HG03565 (cell line): ENCODE measurements around the gene PPM1F.

Source experiments
- ATAC-seq: cut with Tn5 transposase; IDR thresholded peaks from one replicate; pipeline ENCODE4 v1.9.1; 2021; ENCODE audit warnings: mild to moderate bottlenecking, moderate library complexity; ENCODE audit not compliant: unreplicated experiment

The PPM1F gene

DNA sequence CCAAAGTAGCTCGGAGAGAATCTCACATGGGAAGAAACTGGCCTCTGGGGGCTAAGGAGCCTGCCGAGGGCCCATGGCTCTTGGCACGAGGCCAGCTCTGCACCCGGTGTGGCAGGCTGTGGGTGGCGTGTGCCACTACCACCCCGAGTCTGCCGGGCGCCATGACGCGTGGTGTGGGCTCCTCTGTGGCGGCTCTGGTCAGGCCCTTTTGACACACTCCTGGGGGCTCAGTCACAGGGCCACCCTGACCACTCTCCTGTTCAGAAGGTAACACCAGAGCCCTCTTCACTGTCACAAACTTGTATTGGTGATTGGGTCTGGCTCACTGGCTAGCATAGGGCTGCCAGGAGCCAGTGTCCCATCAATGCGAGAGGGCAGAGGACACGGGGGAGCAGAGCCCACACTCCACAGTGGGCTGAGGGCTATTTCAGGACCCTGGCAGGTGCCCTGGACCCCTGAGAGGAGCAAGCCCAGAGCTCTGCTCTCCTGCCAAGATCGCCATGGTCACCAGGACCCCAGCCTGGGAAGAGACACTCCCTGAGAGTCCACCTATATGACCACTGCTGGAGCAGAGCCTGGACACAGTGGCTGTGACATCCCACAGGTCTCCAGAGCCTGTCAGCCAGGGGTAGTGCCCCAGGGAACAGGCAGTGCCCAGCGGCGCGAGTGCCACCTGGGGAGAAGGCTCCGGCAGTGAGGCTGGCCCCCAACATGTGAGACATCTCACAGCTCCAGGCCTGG is 8.6 kb upstream of the PPM1F start:
- no peak for ATAC-seq

DNA sequence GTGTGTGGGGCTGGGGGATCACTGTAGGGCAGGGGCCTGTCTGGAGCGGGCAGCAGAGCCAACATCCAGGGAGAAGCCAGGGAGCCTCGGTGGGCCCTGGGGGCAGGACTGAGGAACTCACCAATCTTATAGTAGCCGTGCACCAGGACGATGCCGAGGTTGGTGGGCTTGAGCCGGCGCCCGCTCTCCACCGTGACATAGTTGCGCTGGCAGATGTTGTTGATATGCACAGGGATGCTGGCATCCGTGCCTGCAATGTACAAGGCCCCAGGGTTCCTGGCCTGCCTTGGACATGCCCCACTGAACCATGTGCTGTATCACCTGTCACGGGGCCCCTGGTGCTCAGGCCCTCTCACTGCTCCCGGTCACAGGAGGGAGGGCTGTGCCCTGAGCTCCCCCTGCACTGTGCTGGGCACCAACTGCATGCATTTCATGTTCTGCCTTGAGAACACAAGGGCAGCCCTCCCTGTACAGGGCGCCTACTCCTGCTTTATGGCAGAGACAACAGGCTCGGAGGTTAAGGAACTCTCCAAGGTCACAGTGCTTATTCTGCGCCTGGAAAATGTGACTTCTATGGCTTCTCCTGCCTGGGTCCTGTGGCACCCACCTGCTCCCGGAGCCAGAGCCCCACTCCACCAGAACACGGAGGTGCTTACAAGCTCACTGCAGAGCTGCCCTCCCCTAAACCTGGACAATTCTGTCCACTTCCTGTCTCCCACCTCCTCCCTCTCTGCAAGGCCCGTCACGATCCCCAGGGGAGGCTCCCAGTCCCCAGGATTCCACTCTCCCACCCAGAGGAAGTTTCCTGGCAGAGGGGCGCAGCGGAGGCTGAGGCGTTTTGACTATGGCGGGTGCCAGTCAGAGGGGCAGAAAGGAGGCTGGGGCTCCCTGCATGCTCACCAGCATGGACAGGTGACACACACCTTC is 7.8 kb upstream of the PPM1F start:
- no peak for ATAC-seq

DNA sequence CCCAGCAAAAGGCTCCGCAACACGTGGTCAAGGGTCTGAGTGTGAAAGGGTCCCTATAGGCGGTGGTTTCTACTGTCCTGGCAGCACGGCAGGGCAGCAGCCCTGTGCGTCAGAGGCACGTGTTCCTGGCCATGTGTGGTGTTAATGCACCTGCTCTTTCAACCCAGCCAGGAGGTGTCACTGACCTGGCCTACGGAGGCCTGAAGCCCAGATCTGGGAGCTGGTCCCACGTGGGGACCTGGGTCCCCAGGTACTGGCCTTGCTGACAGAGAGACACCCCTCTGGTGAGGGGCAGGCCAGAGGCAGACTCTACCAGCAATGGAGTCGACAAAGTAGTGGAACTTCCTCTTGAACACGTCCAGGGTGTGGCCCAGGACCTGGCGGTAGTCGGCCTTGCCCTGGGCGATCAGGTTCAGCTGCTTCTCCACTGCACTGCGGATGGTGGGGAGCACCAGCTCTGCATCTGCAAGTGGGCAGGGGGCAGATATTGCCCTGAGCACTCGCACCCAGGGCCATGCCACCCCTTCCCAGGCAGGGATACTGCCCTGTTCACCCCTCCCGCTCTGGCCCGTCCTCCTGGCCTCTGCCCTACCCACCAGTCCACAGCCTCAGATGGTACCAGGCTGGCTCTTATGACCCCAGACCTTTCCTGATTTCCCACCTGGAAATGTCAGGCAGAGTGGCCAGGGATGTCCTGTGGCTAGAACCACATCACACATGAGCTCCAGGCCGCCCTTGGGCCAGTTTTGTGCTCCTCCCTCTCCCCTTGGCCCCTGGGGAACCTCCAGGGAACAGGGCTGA is 6.8 kb upstream of the PPM1F start:
- ATAC-seq: no peak

DNA sequence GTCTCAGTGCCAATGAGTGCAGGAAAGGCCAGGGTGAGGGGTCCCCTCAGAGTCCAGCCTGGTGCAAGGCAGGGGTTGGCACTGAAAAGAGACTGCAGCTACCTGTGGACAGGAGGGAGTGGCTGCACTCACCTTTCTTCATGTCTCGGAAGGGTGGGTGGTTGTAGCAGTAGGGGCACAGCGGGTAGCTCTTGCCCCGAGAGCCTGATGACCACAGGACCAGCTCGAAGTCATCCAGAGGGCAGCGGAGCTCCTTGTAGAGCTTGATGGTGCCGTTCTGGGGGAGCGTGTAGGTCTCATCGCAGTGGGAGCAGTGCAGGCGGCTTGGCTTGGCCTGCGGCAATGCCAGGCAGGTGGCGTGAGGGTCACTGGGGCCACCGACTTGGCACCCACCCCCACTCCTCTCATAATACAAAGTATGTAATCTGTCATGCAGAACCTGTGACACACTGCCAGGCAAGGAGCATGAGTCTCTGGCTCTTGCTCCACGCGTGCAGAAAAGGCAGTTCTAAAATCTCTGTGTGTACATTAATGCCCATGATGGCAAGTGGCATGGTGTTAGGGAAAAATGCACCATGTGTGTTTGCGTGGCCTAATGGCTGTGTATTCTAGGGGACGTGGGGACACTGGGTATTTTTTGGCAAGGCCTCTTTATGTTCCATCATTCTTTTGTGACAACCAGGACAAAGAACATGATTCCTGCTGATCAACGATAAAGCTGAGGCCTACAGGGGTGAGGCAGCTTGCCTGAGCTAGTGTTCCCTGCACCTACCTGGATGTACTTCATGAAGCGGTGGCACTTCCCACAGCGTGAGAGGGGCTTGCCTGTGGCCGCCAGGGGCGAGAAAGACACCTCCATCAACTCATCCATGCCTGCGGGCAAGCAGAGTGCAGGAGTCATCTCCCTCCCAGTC is 6.0 kb upstream of the PPM1F start:
- ATAC-seq: no peak

DNA sequence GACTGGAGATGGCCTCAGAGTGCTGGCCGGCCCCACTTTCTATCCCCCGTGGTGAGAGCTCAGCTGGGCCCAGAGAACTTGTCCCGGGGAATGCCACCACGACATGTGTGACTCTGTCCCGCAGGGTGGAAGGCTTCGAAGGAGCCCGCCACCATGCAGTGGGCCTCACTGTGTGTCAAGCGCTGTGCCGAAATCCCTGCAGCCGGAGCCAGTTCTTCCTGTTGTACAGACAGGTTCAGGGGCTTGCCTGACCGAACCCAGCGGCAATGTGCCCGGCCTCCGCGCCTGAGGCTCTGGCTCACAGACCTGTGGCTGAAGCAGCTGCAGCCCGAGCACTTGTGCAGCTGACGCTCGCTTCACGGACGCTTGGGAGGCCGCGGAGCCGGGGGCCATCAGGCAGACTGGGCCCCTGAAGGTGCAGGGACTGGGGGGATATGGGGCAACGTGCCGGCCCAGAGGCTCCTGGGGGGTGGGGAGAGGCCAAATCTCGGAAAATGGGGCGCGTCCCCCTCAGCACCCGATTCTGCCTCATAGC is 650 bp downstream of the PPM1F start:
- no peak for ATAC-seq

DNA sequence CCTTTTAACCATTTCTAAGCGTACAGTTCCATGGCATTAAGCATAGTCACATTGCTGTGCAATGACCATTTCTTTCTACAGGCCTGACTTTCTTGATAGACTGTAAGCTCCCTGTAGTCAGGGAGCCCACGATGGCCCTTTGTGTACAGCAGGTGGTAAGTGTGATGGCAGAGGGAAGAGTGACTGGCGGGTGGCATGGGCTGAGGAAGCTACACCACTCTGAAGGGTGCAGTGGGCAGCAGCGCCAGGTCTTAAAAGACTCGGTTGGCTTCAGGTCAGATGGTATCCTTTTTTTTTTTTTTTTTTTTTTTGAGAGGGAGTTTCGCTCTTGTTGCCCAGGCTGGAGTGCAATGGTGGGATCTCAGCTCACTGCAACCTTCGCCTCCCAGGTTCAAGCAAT is 1.6 kb downstream of the PPM1F start:
- no peak for ATAC-seq

DNA sequence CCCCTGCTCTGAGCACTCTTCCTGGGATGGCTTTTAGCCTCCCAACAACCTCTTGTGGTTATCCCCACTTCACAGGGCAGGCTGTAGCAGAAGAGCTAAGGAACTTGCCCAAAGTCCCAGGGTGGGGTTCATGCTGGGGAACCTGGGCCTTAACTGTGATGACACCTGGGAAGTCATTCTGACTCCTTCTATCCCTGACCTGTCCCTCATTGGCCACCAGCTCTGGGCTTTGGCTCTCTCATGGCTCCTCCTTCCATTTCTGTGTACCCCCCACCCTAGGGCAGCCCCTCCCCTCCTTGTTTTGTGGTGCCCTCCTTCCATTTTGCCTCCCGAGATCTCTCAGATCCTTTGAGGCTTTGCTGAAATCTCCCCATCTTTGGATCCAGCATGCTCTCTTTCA is 2.7 kb downstream of the PPM1F start:
- no peak for ATAC-seq

DNA sequence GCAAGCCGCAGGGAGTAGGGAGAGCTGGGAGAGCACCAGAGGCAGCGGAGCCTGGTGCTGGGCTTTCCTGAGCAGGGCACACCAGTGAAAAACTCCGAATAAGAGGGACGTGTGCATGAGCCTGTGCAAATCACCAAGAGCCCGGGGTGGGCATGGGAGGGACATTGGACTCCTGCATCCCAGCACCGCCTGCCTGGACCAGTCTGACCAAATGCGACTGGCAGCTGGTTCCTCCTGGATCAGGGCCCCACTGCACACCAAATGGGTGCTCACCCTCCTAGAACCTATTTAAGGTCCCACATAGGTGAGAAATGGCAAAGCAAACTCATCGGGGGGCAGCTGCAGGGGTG is 3.1 kb downstream of the PPM1F start:
- no peak for ATAC-seq

DNA sequence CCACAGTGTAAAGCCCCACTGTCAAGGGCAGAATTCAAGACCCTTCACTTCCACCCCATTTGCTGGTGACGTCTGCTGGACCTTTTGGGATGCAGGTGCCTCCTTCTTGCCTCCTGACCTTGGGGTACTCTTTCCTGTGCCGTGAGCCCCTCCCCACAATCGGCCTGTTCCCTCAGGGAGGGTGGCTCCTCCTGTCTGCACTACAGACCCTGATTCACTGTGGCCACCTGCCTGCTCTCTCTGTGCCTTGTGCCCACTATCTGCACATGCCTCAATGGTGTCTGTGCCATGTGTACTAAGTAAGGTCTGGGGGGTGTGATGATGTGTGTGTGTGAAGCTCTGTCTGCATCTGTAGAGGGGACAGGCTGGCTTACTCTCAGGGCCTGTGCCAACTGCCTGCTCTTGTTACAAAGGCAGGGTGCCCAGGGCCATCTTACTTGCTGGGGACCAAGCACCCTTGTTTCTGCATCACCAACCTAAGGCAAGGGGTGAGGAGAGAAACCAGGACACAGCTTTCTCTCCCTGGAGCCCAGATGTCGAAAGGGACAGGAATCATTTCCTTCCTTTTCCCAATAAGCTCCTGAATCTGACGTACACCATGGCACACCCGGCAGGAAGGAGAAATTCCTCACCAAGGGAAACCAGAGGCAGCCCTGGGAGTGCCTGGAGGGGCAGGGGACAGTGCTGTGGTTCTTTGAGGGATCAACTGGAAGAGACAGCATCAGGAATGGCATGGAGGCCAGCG is 3.7 kb downstream of the PPM1F start:
- no peak for ATAC-seq

DNA sequence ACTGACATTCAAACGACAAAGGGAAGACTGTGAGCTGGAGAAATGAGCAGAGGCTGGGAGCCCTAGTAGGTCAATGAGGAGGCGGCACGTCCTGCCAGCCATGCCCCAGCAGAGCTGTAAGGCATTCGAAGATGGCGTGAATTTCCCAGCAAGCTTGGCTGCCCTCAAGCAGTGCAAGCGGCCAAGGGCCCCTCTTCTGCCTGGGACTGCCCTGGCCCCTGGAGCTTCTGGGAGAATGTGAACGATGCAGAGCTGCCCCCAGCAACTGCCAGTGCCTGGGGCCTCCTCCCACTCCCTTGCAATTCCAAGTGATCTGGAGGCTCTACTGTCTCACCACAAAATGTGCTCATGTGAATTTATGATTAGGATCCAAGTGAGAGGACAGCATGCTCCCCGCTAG is 4.3 kb downstream of the PPM1F start:
- no peak for ATAC-seq

DNA sequence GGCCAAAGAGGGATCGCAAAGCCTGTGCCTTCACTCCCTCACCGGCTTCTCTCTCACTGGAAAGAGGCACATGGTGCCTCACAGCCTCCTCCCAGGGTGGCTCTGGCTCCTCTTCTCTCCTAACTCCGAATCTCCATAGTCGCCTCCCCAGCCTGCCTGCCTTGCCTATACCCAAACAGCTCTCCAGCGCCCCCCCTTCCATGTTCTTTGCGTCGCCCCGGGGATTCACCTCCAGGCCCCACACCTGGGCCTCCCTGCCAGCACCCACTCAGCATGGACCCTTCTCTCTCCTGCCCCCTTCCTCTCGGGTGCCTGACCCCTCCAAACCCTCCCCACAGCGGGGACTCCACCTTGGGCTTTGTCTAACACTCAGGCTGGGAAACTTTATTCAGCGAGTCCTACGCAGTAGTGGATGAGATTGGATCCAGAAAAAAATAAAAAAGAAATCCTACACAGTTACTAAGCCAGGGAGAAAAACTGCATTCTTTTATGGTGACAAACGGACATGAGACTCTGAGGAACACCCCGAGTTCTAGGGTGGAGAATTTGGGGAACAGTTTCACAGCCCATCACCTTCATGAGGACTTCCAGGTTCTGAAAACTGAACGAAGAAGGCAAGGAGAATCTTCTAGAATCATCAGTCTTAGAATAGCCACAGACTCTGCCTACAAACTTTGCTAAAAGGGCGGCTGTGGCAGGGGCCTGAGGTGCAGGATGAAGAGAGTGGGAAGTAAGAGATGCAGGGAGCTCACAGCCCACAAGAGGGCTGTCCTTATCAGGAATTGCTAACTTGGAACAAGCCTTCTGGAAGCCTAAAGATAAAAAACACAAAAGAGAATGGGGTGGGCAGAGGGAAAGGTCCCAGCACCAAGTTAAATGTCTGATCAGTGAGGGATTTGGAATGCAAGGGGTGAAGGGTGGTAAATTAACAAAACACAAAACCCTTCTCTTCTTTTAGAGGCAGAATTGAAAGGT is 5.3 kb downstream of the PPM1F start:
- ATAC-seq: no peak

DNA sequence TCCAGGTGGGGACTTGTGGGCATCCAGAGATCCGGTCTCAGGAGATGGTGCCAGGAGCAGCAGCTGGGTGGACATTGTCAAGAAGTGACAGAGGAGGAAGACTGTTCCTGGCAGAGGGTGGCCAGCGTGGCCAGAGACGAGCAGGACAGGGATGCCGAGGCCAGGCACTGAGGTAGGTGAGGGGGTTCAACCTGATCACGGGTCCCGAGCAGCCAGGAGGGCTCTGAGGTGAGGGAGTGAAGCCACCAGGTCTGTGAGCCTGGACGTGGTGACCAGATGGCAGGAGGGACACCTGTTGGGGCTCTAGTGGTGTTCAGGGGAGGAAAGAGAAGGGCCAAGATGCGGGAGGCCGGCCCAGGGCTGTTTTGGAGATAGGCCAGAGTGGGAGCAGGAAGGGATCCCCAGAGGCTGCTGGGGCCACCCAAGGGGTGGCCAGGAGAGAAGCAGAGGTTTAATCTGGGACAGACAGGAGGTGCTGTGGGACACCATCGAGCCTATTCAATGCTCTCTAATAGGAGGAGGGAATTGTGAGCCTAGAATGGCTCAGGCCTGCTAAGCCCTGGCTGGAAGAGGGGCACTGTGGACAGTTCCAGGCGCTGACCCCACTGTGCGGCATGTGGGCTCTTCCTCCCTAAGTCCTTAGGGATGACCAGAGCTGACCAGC is 6.3 kb downstream of the PPM1F start:
- no peak for ATAC-seq

DNA sequence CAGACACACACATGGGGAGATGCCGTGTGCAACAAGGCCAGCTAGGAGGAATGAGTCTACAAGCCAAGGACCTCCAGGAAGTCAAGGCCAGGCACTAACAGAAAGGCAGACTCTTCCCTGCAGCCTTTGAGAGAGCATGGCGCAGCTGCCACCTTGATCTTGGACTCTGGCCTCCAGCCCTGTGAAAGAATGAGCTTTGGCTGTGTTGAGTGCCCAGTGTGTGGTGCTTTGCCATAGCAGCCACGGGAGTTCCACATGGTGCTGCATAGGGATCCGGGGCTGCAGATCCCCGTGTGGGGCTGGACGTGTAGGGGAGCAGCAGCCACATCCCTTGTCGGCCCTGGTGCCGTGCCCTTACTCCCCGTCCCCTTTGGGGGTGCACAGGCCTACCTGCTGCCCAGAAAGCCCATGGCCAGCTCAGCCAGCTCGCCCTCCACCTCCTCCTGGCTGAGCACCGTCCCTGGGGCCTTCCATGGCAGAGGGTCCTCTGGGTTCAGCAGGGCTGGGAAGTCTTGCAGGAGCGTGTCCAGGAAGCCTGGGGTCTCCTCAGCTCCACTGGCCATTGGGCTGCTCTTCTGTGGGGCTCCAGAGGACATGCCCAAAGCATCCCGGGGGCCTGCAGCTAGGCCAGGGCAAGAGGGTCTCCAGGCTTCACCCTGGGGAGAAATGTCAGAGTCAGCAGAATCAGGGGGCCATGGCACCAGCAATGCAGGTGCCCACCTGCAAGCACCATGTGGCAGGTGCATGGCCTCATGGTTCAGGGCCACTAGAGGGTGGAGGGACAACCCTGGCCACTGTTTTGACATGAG is 7.0 kb downstream of the PPM1F start:
- ATAC-seq: no peak

DNA sequence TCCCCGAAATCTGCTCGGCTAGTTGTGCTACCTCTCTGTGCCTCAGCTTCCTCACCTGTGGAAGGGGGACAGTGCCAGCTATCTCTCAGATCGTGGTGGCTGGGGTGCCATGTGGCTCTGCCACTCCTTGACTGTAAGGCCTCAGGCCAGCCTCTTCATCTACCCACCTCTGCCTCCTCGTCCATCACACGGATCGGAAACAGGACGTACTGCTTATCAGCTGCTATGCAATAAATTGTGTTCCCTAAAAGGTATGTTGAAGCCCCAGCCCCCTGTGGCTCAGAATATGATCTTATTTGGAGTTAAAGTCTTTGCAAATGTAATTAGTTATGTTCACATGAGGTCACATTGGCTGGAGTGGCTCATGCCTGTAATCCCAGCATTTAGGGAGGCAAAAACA is 7.8 kb downstream of the PPM1F start:
- ATAC-seq: no peak

DNA sequence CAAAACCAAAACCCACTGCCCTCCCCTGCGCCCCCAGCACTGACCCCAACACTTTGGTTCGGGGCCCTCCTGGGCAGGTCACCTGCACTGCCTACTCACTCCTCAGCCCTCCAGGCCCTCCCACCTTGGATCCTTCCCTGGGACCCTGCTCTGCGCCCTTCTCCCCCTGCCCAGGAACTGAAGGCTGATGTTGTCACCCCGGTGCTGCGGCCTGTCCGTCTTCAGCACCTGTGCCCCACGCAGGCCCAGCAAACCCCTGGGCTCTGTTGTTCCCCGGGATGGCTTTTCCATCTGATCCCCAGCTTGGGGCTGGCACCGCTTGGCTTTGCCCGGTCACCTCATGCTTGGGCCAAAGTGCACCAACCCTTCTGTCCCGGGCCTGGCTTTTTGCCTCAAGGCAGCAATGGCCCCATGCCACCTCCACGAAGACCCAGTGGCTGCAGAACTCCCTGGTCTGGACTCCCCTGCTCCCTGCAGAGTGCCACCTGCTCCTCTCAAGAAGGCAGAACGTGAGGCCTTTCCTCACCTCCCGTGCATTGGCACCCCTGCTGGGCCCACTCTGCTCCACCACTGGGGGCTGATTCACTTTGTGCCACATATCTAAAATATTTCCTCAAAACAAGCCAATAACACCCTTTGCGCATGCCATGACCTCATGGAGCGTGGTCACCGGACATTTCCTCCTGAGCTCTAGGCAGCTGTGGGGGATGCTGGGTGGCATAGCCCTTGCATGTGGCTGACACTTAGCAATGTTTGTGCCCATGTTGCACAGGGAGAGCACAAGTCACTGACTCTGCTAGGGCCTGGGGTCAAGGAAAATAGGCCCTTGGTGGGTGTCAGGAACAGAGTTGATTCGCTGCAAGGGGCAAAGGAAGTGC is 8.8 kb downstream of the PPM1F start:
- ATAC-seq: no peak
